H9 (cell line): ENCODE measurements around the gene LDLRAP1. TPM values are rescaled to one million over a fixed set of nuclear protein-coding genes. Genes with fewer than 3 reads are reported as not detected.
A peak's percentile ranks its signal among the peaks of the same experiment; 100 is the strongest.

ENCODE experiments used
- DNase-seq: peaks from one replicate; pipeline ENCODE4 v3.0.0-alpha.2; 2017
- H2AFZ ChIP-seq: one replicate; pipeline ENCODE4 v1.6.1; 2013; ENCODE audit warnings: mild to moderate bottlenecking, low read length, control low read depth, moderate library complexity
- H2AK5ac ChIP-seq: 2 replicates; pipeline ENCODE4 v1.6.1; 2013; ENCODE audit warnings: low read length, control low read depth, mixed read lengths; ENCODE audit not compliant: insufficient read length
- H2BK120ac ChIP-seq: one replicate; pipeline ENCODE4 v1.6.1; 2013; ENCODE audit warnings: low read depth, mild to moderate bottlenecking, low read length, control low read depth, inconsistent platforms; ENCODE audit not compliant: poor library complexity, severe bottlenecking
- H2BK12ac ChIP-seq: 2 replicates; pipeline ENCODE4 v1.6.1; 2013; ENCODE audit warnings: low read length, control low read depth, mixed read lengths, low read depth; ENCODE audit not compliant: insufficient read length
- H2BK15ac ChIP-seq: 2 replicates; pipeline ENCODE4 v1.6.1; 2013; ENCODE audit warnings: low read depth, low read length, control low read depth
- H2BK20ac ChIP-seq: one replicate; pipeline ENCODE4 v1.6.1; 2013; ENCODE audit warnings: low read depth, mild to moderate bottlenecking, low read length, control low read depth, inconsistent platforms; ENCODE audit not compliant: poor library complexity, severe bottlenecking
- H2BK5ac ChIP-seq: 2 replicates; pipeline ENCODE4 v1.6.1; 2013; ENCODE audit warnings: low read length, control low read depth, mixed read lengths; ENCODE audit not compliant: insufficient read length
- H3K14ac ChIP-seq: 2 replicates; pipeline ENCODE4 v1.6.1; 2013; ENCODE audit warnings: low read length, control low read depth; ENCODE audit not compliant: insufficient read depth
- H3K18ac ChIP-seq: 2 replicates; pipeline ENCODE4 v1.6.1; 2013; ENCODE audit warnings: low read depth, mild to moderate bottlenecking, mixed read lengths, low read length, control low read depth; ENCODE audit not compliant: insufficient read length
- H3K23ac ChIP-seq: 2 replicates; pipeline ENCODE4 v1.6.1; 2013; ENCODE audit warnings: low read length, control low read depth, mixed read lengths, low read depth; ENCODE audit not compliant: insufficient read length
- H3K23me2 ChIP-seq: 2 replicates; pipeline ENCODE4 v1.6.1; 2013; ENCODE audit warnings: low read depth, mild to moderate bottlenecking, mixed read lengths, low read length, control low read depth; ENCODE audit not compliant: insufficient read length, poor library complexity, severe bottlenecking
- H3K27ac ChIP-seq: 2 replicates; pipeline ENCODE4 v1.5.1; 2013; ENCODE audit warnings: low read length, control low read depth, mixed read lengths, low read depth; ENCODE audit not compliant: insufficient read length
- H3K27me3 ChIP-seq: 2 replicates; pipeline ENCODE4 v1.6.1; 2013; ENCODE audit warnings: low read length, control low read depth, inconsistent platforms; ENCODE audit not compliant: insufficient read depth
- H3K4ac ChIP-seq: 2 replicates; pipeline ENCODE4 v1.6.1; 2013; ENCODE audit warnings: low read depth, mild to moderate bottlenecking, control low read depth, inconsistent platforms, low read length, moderate library complexity
- H3K4me1 ChIP-seq: 2 replicates; pipeline ENCODE4 v1.6.1; 2013; ENCODE audit warnings: low read length, control low read depth, inconsistent platforms; ENCODE audit not compliant: insufficient read depth
- H3K4me2 ChIP-seq: 2 replicates; pipeline ENCODE4 v1.6.1; 2013; ENCODE audit warnings: low read length, control low read depth, mixed read lengths; ENCODE audit not compliant: insufficient read length, insufficient read depth
- H3K56ac ChIP-seq: 2 replicates; pipeline ENCODE4 v1.6.1; 2013; ENCODE audit warnings: low read depth, mild to moderate bottlenecking, mixed read lengths, low read length, control low read depth; ENCODE audit not compliant: insufficient read length
- H3K79me1 ChIP-seq: 2 replicates; pipeline ENCODE4 v1.6.1; 2013; ENCODE audit warnings: low read depth, mild to moderate bottlenecking, moderate library complexity, low read length, control low read depth, inconsistent platforms; ENCODE audit not compliant: insufficient read depth, poor library complexity, severe bottlenecking
- H3K79me2 ChIP-seq: 2 replicates; pipeline ENCODE4 v1.6.1; 2013; ENCODE audit warnings: low read length, control low read depth, inconsistent platforms; ENCODE audit not compliant: insufficient read depth
- H3K9ac ChIP-seq: 2 replicates; pipeline ENCODE4 v1.6.1; 2013; ENCODE audit warnings: low read length, control low read depth, mixed read lengths; ENCODE audit not compliant: insufficient read length; ENCODE audit errors: extremely low read depth
- H3K9me3 ChIP-seq: one replicate; pipeline ENCODE4 v1.6.1; 2013; ENCODE audit warnings: low read depth, low read length, inconsistent platforms; ENCODE audit not compliant: control insufficient read depth
- H3T11ph ChIP-seq: one replicate; pipeline ENCODE4 v1.6.1; 2013; ENCODE audit warnings: mild to moderate bottlenecking, low read length, control low read depth, inconsistent platforms
- H4K20me1 ChIP-seq: one replicate; pipeline ENCODE4 v1.6.1; 2013; ENCODE audit not compliant: control insufficient read depth, insufficient read length, insufficient read depth
- H4K5ac ChIP-seq: 2 replicates; pipeline ENCODE4 v1.6.1; 2013; ENCODE audit warnings: low read depth, mild to moderate bottlenecking, mixed read lengths, low read length, control low read depth; ENCODE audit not compliant: insufficient read length
- H4K8ac ChIP-seq: replicated peaks from 2 replicates; pipeline ENCODE4 v1.6.1; 2013; ENCODE audit warnings: low read length, control low read depth, mixed read lengths, low read depth; ENCODE audit not compliant: insufficient read length
- H4K91ac ChIP-seq: 2 replicates; pipeline ENCODE4 v1.6.1; 2013; ENCODE audit warnings: low read depth, mild to moderate bottlenecking, moderate library complexity, mixed read lengths, low read length, control low read depth; ENCODE audit not compliant: insufficient read length
- H3K27ac Mint-ChIP-seq, 3 experiments: 2 replicates in 2 of 3; 3 replicates in 1 of 3; pipeline ENCODE4 v1.8.0; 2020 to 2021; ENCODE audit warnings: mixed read lengths in 3 of 3, mild to moderate bottlenecking in 1 of 3, moderate library complexity in 1 of 3
- H3K27me3 Mint-ChIP-seq: 2 replicates; pipeline ENCODE4 v1.8.0; 2021; ENCODE audit warnings: low read depth, mild to moderate bottlenecking, moderate library complexity, mixed read lengths
- H3K36me3 Mint-ChIP-seq, 3 experiments: 2 replicates in 2 of 3; 3 replicates in 1 of 3; pipeline ENCODE4 v1.8.0; 2020 to 2021; ENCODE audit warnings: low read depth in 3 of 3, mixed read lengths in 3 of 3; ENCODE audit not compliant: insufficient read depth in 1 of 3
- H3K4me1 Mint-ChIP-seq, 2 experiments: 2 replicates each; pipeline ENCODE4 v1.8.0; 2020; ENCODE audit warnings: mixed read lengths in 2 of 2
- H3K4me3 Mint-ChIP-seq, 2 experiments: 2 replicates in 1 of 2; 3 replicates in 1 of 2; pipeline ENCODE4 v1.8.0; 2020 to 2021; ENCODE audit warnings: mild to moderate bottlenecking in 2 of 2, mixed read lengths in 2 of 2, moderate library complexity in 1 of 2
- H3K9me3 Mint-ChIP-seq, 2 experiments: 2 replicates in 1 of 2; 3 replicates in 1 of 2; pipeline ENCODE4 v1.8.0; 2020; ENCODE audit warnings: mild to moderate bottlenecking in 2 of 2, mixed read lengths in 2 of 2, moderate library complexity in 1 of 2
- WGBS: extraction: QIAGEN DNeasy Blood & Tissue Kit; methylation state at CpG from one replicate; pipeline ENCODE4 v1.1.7; 2013; ENCODE audit warnings: missing lambda C conversion rate, low lambda C conversion rate, mixed read lengths; ENCODE audit not compliant: insufficient read length; ENCODE audit errors: extremely low coverage; 5-methylcytosine and 5-hydroxymethylcytosine counted together
- total RNA-seq: library from RNA; stranded (reverse); gene quantifications from 2 replicates; pipeline ENCODE4 v1.2.1, GENCODE V29; 2021
- TF ChIP-seq, protein P1 (sequence below): fragments of 200-600 bp; sonication (generic); conservative IDR thresholded peaks from 3 replicates; pipeline ENCODE4 v1.8.0; 2021; ENCODE audit warnings: antibody characterized with exemption, mild to moderate bottlenecking

The LDLRAP1 gene
- total RNA-seq, 1 experiment from 2014 or later: 15.7 TPM

DNA sequence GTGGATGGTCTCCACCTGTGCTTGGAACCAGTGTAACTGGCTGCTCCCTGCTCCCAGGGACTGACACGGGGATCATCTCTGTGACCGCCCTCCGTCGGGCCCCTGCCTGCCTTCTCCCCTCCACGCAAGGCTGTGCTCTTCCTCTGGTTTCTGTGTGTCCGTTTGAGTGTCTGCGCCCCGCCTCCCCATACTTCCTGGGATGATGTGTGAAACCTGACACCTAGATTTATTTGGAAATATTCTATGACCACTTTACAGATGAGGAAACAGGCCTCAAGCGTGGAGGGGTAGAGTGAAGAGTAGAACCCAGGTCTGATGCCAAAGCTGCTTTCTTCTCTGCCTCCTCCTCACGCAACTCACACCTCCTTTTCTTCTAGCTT is 24.3 kb downstream of the LDLRAP1 start:
- Histone ChIP-seq H2BK12ac (no peak overlapping the region), H3K4me2 (no peak overlapping the region)

More for the DNA sequence above, 24.3 kb downstream of the LDLRAP1 start:
- Histone ChIP-seq H3K23me2 (no peaks in the 10 kb centered on the region), H3K4ac (no peak overlapping the region), H4K20me1 (no peaks in the 10 kb centered on the region), H3K23ac (no peak overlapping the region), H3K18ac (no peak overlapping the region), H2AFZ (no peak overlapping the region), H3K79me1 (no peaks in the 10 kb centered on the region), H4K8ac (no peak overlapping the region), H3K27me3 (no peaks in the 10 kb centered on the region), H2BK5ac (no peak overlapping the region), H3K9ac (no peak overlapping the region), H3K9me3 (no peaks in the 10 kb centered on the region), H3K56ac (no peak overlapping the region), H3K14ac (no peak overlapping the region), H3K27ac (no peak overlapping the region), H2AK5ac (no peak overlapping the region), H4K91ac (no peak overlapping the region), H2BK20ac (no peak overlapping the region), H3K79me2 (no peaks in the 10 kb centered on the region), H3T11ph (no peak overlapping the region), H2BK15ac (no peak overlapping the region), H4K5ac (no peak overlapping the region), H2BK120ac (no peak overlapping the region), H3K4me1 (no peaks in the 10 kb centered on the region)
- no peaks in the 10 kb centered on the region for H3K9me3 Mint-ChIP-seq
- TF ChIP-seq, protein P1, sequence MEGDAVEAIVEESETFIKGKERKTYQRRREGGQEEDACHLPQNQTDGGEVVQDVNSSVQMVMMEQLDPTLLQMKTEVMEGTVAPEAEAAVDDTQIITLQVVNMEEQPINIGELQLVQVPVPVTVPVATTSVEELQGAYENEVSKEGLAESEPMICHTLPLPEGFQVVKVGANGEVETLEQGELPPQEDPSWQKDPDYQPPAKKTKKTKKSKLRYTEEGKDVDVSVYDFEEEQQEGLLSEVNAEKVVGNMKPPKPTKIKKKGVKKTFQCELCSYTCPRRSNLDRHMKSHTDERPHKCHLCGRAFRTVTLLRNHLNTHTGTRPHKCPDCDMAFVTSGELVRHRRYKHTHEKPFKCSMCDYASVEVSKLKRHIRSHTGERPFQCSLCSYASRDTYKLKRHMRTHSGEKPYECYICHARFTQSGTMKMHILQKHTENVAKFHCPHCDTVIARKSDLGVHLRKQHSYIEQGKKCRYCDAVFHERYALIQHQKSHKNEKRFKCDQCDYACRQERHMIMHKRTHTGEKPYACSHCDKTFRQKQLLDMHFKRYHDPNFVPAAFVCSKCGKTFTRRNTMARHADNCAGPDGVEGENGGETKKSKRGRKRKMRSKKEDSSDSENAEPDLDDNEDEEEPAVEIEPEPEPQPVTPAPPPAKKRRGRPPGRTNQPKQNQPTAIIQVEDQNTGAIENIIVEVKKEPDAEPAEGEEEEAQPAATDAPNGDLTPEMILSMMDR: no peak
- peaks cover 1% of the 10 kb centered on the region for H3K27me3 Mint-ChIP-seq
- no peak overlapping the region for H3K4me3 Mint-ChIP-seq
- peaks cover 45 to 52% of the 10 kb centered on the region in 2 experiments for H3K4me1 Mint-ChIP-seq
- peak overlapping the region in 2 of 3 experiments; percentile 79 to 89; a peak in 5 of 7 replicates for H3K27ac Mint-ChIP-seq
- no CpG with 5 or more reads among the region's 10 CpGs for WGBS
- peaks cover 0 to 16% (median 5%) of the 10 kb centered on the region in 3 experiments; a peak in 2 of 7 replicates for H3K36me3 Mint-ChIP-seq
- no peak for DNase-seq
